Stimulated activated CD4-positive, alpha-beta T cell treated with anti-CD3 and anti-CD28 coated beads, Interleukin-15, amount 100 ng/mL, for 1 hour (primary cell): ENCODE data around the gene HOXA6.

Experiments
- DNase-seq, 2 donors: peaks; one replicate each; pipeline ENCODE4 v3.0.0-alpha.2; 2020; ENCODE audit warnings: low read depth in 1 of 2, low spot score in 1 of 2

The HOXA6 gene

DNA sequence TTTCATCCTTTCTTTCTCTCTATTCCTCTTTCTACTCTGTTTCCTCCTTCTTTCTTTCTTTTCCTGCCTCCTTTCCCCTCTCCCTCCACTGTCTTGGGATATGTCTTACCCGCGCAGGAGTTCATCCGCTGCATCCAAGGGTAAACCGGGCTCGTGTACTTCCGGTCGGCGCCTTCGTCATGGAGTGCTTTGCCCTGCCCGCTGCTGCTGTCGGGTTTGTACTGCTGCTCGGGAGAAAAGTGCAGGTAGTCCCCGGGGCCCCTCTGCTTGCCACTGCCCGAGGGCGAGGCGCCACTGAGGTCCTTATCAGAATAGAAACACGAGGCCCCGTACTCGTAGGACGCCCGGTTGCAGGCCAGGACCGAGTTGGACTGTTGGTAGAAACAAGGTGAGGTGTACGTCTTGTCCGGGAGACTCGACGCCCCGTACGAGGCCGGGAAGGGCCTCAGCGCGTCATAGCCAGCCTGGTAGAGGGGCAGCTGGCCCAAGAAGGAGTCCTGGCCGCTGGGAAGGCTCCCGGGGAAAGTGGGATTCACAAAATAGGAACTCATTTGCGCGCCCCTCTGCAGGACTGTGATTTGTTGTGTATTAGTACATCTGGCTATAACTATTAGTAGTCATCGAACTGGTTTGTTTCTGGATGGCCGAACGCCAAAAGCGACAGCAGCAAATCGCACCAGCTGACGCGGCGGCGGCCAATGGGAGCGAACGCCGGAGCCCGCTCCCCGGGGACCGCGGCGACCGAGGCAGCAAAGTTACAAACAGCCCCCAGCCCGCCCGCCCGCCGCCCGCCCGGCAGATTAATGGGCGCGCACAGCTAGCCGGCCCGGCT is at the start of gene HOXA6:
Gene HOXA6 (minus strand): TSS at position 576 of the 832 bp plus-strand sequence. CDS start 25 bp downstream, at position 551.
- no peak for DNase-seq

DNA sequence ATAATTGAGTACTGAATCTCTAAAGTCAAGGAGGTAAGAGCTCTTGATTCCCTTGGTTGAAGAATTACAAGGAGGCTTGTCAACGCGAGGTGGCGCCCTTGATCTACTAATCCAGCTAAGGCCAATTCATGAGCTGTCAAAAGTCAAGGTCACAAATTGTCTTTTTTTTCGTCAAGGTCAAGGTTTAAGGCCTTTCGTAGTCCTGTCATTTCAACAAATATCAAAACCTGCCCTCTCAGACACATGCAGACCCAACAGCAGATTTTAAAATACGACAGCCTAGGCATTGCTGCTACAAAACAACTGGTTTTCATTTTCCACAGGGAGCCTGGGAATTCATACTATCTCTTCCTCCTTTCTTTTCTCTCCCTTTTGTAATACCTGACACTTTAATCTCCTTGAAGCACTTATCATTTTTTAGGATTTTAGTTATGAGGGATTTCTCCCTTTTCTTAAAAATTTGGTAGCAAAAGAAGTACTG is 48.8 kb upstream of the HOXA6 start:
- peak; percentile 60 to 79 for DNase-seq

- DNase-seq: no peak
Measured at GRCh38 chr7:27194686-27195379, 47.3 kb upstream of the HOXA6 start.

DNA sequence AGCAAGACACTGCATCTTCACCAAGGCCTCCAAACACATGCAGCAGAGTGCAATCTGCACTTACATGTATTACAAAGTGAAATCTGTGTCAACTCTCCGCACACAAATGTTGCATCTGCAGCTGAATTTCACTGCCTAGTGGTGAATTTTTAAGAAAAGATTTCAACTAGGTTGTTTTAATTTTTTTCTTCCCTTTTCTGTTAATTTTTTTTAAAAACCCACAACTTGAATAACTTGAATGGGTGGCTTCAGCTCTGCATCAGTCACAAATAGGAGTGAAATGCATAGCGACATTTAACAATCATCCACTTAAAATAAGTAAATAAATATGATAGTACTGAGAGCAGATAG is 46.4 kb upstream of the HOXA6 start:
- DNase-seq: no peak

DNA sequence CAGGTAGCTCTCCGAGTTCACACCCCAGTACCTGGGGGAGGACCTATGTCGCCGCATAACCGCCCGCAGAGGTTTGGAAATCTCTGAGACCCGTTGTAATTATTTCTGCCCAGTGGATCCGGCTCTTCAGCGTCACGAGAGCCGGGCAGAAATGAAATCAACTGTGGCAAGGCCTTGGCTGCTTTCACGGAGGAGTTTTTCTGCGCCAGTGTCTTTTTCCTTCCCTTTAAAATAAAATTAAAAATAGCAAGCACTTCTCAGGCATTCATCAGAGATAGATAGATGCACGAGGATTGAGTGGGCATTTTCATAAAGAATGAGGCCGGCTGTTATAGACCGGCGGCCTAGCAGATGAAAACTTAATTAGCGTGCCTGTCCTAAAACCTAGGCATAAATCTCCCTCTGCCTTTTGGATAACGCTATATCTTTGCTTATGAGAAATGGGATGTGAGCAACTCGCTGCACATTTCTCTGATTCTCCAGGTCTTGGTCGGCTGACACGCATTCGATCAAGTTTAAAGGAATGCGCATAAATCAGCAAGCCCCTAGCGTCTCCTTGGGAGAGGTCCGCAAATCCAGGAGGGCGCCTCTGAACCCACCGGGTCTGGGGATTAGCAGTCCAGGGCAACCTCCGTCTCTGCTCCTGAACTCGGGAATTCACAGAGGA is 45.9 kb upstream of the HOXA6 start:
- DNase-seq: no peak

GRCh38 chr7:27192546-27193334 is 45.2 kb upstream of the HOXA6 start:
- no peak for DNase-seq

GRCh38 chr7:27191833-27192545 is 44.4 kb upstream of the HOXA6 start:
- DNase-seq: no peak

GRCh38 chr7:27191161-27191731 is 43.7 kb upstream of the HOXA6 start:
- DNase-seq: no peak

GRCh38 chr7:27189997-27190748 is 42.6 kb upstream of the HOXA6 start:
- DNase-seq: no peak

DNA sequence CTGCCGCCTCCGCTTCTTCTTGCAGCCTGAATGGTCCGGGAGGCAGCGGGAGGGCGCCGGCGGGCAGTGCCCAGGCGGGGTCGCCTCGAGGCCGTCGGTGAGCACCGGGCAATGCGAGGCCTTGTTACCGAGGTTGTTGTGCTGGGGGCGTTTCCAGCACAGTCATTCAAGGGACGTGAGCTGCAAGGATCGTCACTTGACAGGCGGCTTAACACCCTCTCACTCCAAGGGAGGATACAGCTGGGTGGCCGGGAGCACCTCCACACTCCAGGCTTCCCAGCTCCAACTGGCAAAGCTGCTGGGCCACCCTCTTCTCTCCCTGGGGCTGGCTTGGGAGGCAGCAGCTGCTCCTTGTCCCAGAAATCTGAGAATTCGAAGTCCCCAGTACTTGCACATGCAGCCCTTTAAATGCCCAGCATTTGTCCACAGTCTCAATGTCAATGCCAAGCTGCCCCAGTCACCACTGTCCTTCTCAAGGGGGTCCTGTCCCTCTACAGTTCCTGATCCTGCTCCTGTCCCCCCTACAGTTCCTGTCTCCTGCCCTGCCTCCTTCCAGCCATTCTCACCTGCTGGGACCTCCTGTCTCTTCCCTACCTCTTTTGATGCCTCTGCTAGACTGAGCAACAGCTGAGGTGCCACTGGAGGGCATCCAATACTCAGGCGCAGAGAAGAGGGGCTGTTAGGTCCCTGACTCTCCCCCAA is 41.9 kb upstream of the HOXA6 start:
- DNase-seq: no peak

DNA sequence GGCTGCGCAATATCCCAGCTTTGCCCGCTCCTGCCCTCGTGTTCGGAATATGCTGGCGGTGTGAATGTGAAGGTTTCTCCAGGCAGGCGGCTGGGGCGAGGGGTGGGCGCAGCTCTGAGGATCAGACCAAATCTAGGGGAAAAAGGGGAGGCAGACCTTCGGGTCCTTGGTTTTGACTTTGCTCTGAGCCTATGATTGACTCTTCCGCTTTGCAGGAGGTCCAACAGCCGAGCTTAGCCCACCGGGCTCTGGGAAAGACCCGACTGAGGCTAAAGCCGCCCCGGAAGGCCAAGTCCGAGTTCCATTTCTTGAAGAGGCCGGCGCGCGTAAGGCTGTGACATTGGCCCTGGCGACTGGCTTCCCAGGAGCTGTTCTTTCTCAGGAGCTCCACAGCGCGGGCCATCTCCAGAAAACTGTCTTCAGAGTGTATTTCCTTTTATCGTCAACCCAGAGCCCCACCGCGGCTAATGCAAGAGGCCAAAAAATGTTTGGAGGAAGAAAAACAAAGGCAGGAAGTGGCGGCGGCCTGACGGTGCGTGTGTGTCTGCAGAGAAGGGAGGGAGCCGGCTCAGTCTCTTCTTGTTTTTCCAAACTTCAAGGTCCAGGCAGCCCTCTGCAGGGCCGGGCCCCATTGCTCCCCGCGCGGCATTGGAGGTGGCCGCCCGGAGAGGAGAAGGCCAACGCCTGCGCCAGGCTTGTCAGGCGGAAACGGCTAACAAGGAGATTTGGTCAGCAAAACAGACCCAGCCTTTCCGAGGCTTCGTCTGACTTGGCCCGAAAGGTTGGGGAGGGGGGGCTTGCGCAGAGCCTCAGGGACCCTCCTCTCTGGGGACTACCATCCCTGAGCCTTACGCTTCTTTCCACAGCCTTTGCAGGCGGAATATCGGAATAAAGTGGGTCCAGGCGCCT is 41.1 kb upstream of the HOXA6 start:
- no peak for DNase-seq

DNA sequence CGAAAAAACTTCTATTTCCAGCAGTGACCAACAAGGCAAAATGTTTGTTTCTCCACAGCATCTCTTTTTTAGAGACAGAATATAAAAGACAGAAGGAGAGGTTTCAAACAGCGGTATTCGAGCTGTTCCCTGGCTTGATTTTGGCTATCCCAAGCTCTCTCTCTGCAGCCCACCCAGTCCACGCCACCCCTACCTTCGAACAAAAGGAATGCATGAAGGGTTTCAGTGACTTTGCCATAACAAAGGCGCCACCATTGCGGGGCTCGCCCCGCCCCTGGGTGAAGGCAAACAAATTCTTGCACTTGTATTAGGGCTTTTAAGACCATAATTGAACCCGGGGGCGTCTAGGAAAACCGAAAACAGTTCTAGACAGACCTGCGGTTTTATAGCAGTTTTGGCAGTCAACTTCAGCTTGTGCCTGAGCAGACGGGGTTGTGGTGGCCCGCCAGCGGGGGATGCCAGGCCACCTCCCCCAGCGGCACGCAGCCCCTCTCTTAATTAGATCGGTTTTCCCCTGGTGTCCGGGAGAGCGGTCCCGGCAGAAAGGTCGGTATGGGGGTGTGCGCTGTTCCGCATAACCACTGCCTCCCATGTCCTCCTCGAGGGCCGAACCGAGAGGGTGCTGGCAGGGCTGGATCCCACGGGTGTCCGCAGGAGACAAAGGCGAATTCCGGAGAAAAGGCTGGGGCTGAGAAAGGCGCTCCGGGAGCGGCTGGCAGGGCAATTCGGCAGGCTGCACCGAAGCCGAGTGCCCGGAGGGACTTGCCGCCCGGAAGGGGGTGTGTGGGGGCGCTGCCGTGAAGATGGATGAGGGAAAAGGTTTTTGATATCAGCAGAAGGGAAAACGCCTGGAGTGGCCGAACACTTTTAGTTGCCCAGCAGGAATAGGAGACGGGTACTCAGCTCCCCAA is 40.2 kb upstream of the HOXA6 start:
- DNase-seq: no peak

- DNase-seq: no peak
Measured at GRCh38 chr7:27186668-27187474, 39.3 kb upstream of the HOXA6 start.

- peak in 1 of 2 donors; percentile 0 for DNase-seq
Measured at GRCh38 chr7:27185854-27186667, 38.5 kb upstream of the HOXA6 start.
